NCI-H1092 treated with DMSO at 0.1 percent for 48 hours (cell line): ENCODE results near the gene APP.
"Not testable (repeated sequence)": the region's sequence is repeated elsewhere in the genome, so short reads cannot be mapped to it uniquely, and the experiment has no call there.

Source experiments
- DNase-seq: peaks from one replicate; lab custom pipeline; 2025; lab: John Stamatoyannopoulos, UW

APP gene

GRCh38 chr21:26022598-26023337, 147.8 kb downstream of the APP start:
- not testable (repeated sequence) for DNase-seq

GRCh38 chr21:26020510-26020909, 150.1 kb downstream of the APP start:
- no peak for DNase-seq

DNA sequence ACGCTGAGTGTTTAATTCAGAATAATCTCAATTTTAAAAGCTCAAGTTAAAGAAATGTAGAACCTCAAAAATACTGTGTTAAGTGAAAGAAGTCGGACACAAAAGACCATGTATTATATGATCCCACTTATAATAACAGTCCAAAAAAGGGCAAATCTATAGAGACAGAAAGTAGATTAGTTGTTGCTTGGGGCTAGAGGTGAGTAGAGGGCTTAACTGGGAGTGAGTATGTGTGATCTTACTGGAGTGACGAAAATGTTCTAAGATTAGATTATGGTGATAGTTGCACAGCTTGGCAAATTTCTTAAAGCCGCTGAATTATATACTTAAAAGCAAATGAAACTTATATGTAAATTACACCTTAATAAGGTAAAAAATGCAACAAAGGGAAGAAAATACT, 150.5 kb downstream of the APP start:
- no peak for DNase-seq

- DNase-seq = no peak
Measured at GRCh38 chr21:26019236-26019635, 151.3 kb downstream of the APP start.

DNA sequence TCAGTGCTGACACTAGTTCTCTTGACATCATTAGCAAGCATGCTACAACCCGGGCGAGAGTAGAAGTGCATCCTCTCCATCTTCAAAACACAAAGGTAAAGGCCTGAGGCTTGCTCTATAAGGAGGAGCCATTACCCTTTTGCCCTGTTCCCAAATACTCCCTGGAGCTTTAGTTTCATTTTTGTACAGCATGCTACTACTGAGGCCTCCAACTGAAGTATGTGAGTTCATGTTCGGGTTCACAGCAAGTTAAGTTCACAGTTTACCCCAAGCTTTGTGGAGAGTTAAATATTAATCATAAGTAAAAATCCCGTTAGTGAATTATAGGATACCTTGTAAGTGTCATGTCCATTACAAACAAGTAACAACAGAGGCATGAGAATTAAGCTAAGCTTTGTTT, 156.6 kb downstream of the APP start:
- DNase-seq = no peak

DNA sequence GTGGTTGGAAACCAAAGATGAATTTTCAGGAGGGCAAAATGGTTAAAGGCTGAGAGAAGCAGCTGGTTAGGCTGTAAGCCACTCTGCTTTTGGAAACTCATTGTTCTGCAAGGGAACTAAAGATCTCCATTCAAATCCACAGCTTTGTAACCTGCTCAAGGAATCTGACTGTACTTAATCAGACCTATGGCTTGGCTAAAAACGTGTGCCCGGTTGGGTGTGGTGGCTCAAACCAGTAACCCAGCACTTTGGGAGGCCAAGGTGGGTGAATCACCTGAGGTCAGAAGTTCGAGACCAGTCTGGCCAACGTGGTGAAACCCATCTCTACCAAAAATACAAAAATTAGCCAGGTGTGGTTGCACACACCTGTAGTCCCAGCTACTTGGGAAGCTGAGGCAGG, 158.1 kb downstream of the APP start:
- DNase-seq = not testable (repeated sequence)

GRCh38 chr21:26011292-26011940, 159.2 kb downstream of the APP start:
- DNase-seq = no peak

DNA sequence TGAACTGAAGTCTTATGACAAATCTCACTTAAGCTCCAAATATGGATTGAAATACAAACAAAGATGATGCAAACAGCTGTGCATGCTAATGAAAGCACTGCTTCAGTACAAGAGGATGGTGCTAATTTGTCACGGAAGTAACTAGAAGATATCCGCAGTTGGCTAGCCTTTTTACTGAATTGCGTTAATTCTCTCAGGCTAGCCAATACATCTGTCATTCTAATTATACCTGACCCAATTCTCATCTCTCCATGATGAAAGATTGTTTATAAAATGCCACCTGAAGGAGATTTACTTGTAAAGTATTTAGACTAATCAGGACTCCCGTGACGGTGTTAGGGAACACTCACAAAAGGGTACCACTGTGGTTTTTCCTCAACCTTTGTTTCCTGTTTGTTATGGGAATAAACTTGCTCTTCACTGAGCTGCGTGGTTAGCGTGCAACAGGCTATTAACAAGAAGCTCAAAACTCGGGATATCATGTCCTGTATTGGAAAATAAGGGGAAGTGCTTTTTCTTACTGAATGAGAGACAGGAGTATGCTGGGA, 162.5 kb downstream of the APP start:
- peak; percentile 45 for DNase-seq

GRCh38 chr21:26005464-26005863, 165.1 kb downstream of the APP start:
- no peak for DNase-seq

DNA sequence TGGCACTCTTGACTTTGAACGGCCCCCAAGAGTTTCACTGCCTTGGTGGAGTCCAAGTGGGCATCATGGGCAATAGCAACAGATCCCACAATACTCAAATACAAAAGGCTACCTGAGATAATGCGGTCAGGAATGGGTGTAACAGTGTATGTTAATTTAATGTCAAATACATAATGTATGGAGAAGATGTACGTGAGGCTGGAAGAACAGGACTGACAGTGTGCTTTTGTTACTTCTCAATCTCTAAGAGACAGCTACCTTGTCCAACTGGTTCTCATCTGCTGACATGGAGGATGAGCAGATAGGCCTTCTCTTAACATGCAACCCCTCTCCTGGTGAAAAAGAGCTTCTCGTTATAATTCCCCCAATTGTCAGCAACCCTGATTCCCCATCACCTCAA, 167.2 kb downstream of the APP start:
- DNase-seq = no peak

GRCh38 chr21:26001356-26001755, 169.2 kb downstream of the APP start:
- no peak for DNase-seq

DNA sequence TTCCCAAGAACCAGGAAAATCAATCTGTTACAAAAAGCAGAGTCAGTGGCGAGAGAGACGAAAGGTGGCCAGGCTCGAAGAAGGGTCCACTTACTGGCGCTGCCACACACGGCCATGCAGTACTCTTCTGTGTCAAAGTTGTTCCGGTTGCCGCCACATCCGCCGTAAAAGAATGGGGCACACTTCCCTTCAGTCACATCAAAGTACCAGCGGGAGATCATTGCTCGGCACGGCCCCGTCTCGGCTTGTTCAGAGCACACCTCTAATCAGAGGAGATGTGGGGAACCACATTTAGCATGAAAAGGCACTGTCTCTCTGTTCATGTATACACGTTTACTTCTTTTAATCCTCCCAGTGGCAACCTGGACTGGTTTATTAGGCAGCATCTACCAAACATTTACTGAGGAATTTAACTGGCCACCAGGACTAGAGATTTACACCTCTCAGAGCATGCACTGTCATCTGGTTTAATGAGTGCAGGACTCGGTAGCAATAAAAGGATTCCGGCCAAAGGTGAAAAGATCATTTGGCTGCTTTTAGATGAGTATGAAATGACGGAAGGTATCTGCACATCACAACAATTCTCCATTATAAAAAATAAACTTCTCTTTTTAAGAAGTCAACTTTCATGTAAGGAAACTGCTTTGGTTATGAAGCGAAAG, 170.5 kb downstream of the APP start:
- no peak for DNase-seq

DNA sequence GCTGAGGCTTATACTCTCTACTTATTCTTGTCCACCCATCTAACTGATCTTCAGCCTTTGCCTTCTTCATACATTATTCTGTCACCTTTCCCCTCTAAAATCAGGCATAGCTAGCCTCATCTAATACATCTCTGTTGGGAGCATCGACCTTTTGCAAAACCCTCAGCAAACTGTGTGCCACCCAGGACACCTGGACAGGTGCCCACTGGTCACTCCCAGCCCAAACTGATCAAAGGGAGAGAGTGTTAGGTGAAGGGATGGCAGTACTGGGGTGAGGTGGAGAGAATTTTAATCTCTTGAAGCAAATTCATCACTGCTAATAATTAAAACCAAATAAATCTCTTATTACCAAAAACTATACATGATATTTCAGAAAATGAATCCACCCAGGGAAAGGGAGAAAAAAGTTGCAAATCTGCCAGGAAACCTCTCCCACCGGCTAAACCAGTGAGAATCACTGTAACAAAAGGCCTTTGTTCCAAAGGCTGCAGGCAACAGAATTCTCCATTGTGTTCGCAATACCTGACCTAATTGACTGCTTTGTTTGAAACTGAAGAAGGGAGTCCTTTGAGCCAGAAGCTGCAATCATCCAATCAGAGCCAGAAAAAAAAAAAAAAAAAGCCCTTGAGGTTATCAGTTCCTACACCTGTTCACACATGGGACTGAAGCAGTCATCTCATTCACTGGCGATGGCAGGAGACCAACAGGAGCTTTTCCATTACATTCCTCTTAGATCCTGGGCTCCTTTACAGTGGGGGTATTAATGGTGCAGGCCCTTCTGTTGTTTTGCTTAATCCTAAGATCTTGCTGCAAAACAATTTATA, 172.6 kb downstream of the APP start:
- DNase-seq = peak; percentile 97

GRCh38 chr21:25995278-25995677, 175.3 kb downstream of the APP start:
- no peak for DNase-seq

- no peak for DNase-seq
Measured at GRCh38 chr21:25994758-25995163, 175.8 kb downstream of the APP start.

GRCh38 chr21:25988738-25989137, 181.8 kb downstream of the APP start:
- DNase-seq = no peak

GRCh38 chr21:25987531-25987930, 183.0 kb downstream of the APP start:
- DNase-seq = no peak

- no peak for DNase-seq
Measured at GRCh38 chr21:25986928-25987327, 183.6 kb downstream of the APP start.

DNA sequence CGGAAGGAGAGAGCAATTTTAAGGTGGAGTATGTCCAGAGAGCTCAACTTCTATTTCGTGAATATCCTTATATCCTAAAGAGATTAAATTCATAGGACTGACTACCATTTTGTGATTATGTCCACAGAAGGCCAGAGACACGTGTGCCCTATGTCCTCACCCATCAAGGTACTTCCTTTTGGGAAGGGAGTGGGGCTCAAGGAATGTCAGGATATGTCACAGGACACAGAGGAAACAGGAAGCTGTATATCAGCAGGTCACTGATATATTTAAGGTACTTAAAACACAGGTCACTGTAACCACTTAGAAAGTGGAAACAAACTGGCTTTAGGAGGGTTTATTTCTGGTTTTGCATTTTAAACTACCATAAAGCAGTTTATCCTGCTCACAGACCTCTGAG, 184.6 kb downstream of the APP start:
- DNase-seq = no peak

- DNase-seq = no peak
Measured at GRCh38 chr21:25984538-25984937, 186.0 kb downstream of the APP start.

GRCh38 chr21:25983745-25984144, 186.8 kb downstream of the APP start:
- DNase-seq = no peak

DNA sequence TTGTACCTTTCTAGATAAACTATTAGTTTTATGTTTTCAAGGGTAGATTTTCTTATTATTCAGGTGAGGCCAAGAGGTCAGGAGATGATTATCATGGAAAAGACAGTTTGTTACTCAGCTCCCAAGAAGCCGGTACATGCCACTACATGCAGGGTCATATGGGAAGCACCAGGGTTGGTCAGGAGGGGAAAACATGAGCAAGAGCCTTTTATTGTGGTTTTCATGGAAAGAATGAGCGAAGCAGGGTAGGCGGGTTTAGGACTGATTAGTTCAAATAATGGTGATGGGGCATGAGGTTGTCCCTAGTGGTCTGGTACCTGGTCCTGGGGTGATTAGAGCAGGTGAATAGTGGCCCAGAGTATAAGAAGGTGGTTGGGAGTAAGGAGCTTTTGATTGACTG, 189.9 kb downstream of the APP start:
- DNase-seq = no peak
